GM12878 (cell line): Measurements from ENCODE around the gene FAM219A. TPM values are rescaled to one million over a fixed set of nuclear protein-coding genes. Genes with fewer than 3 reads are reported as not detected.

Experiments used
- ATAC-seq: fragments of 200-7000 bp; cut with Tn5 transposase; 3 replicates; pipeline ENCODE4 v1.9.1; 2020; ENCODE audit warnings: mild to moderate bottlenecking, moderate library complexity
- BruUV-seq: library from RNA; stranded (reverse); fragments of 400-500 nt; replicated peaks from 2 replicates; lab custom pipeline; 2021; lab: Mats Ljungman, UMichigan
- CTCF ChIA-PET: fragments of 300-600 bp; sonication (Branson Sonifier 250); formaldehyde crosslinking; extraction: SDS; loops from one replicate; lab custom pipeline; 2021; ENCODE audit warnings: inconsistent platforms; lab: Yijun Ruan, JAX
- POLR2A ChIA-PET: fragments of 350-600 bp; formaldehyde crosslinking; extraction: SDS; loops from one replicate; lab custom pipeline; 2021; ENCODE audit warnings: inconsistent platforms; lab: Charles Lee
- RAD21 ChIA-PET: fragments of 300-600 bp; sonication (Branson Sonifier 250); formaldehyde crosslinking; loops from one replicate; lab custom pipeline; 2023; ENCODE audit warnings: antibody characterized with exemption; ENCODE audit not compliant: unreplicated experiment; lab: Charles Lee
- SMC1A ChIA-PET: fragments of 300-600 bp; sonication (Branson Sonifier 250); formaldehyde crosslinking; loops from one replicate; lab custom pipeline; 2023; ENCODE audit not compliant: unreplicated experiment, uncharacterized antibody; lab: Charles Lee
- DNase-seq: peaks from one replicate; pipeline ENCODE4 v3.0.0-alpha.2; 2011; ENCODE audit warnings: low read depth, low spot score
- FAIRE-seq: peaks from 3 replicates; lab custom pipeline; 2011; peaks lifted over from hg19 to GRCh38; lab: Jason Lieb, UNC
- H2AFZ ChIP-seq: 2 replicates; pipeline ENCODE4 v1.6.0; 2011; ENCODE audit warnings: low read depth, low read length, control low read depth; ENCODE audit not compliant: control insufficient read depth
- H3K27ac ChIP-seq: 2 replicates; pipeline ENCODE4 v1.5.1; 2011; ENCODE audit warnings: control low read depth; ENCODE audit not compliant: control insufficient read depth, insufficient read depth
- H3K27me3 ChIP-seq, 2 experiments: replicated peaks in 1 of 2; 2 replicates each; pipeline versions ENCODE4 v1.6.0 to v1.6.1; 2011; ENCODE audit warnings: low read length in 1 of 2; ENCODE audit not compliant: control insufficient read depth in 2 of 2, insufficient read depth in 2 of 2
- H3K36me3 ChIP-seq, 2 experiments: 2 replicates each; pipeline ENCODE4 v1.5.1; 2011; ENCODE audit warnings: low read length in 1 of 2; ENCODE audit not compliant: control insufficient read depth in 2 of 2, insufficient read depth in 2 of 2
- H3K4me1 ChIP-seq: 2 replicates; pipeline ENCODE4 v1.6.1; 2011; ENCODE audit warnings: mild to moderate bottlenecking, low read length, moderate library complexity, mixed read lengths; ENCODE audit not compliant: control insufficient read depth, insufficient read depth
- H3K4me2 ChIP-seq: 2 replicates; pipeline ENCODE4 v1.6.0; 2011; ENCODE audit warnings: control low read depth; ENCODE audit not compliant: control insufficient read depth, insufficient read depth
- H3K4me3 ChIP-seq: fragments of 200-600 bp; sonication (generic); 2 replicates; pipeline ENCODE4 v1.5.1; 2016
- H3K79me2 ChIP-seq: 2 replicates; pipeline ENCODE4 v1.6.0; 2011; ENCODE audit warnings: low read length; ENCODE audit not compliant: control insufficient read depth, insufficient read depth
- H3K9ac ChIP-seq: 2 replicates; pipeline ENCODE4 v1.8.0; 2011; ENCODE audit warnings: low read length, control low read depth, mixed read lengths; ENCODE audit not compliant: control insufficient read depth, insufficient read depth
- H3K9me3 ChIP-seq: replicated peaks from 3 replicates; pipeline ENCODE4 v1.5.1; 2011; ENCODE audit warnings: mild to moderate bottlenecking, low read length; ENCODE audit not compliant: control insufficient read depth, insufficient read depth
- H4K20me1 ChIP-seq: 2 replicates; pipeline ENCODE4 v1.6.0; 2011; ENCODE audit not compliant: control insufficient read depth, insufficient read depth
- HDAC2 ChIP-seq: fragments of 200-600 bp; sonication (generic); IDR thresholded peaks from 2 replicates; pipeline ENCODE4 v1.6.1; 2017
- PAX5 ChIP-seq: IDR thresholded peaks from 2 replicates; pipeline ENCODE4 v1.6.1; 2011; ENCODE audit warnings: low read depth, low read length, borderline replicate concordance
- POU2F2 ChIP-seq: IDR thresholded peaks from 3 replicates; pipeline ENCODE4 v1.6.1; 2011; ENCODE audit warnings: low read depth, mild to moderate bottlenecking, low read length, borderline replicate concordance
- SPI1 ChIP-seq: IDR thresholded peaks from 2 replicates; pipeline ENCODE4 v1.6.1; 2011; ENCODE audit warnings: low read depth, mild to moderate bottlenecking, low read length, moderate library complexity, borderline replicate concordance; ENCODE audit not compliant: insufficient read depth
- TARDBP ChIP-seq: IDR thresholded peaks from 2 replicates; pipeline ENCODE4 v1.6.1; 2016; ENCODE audit warnings: borderline replicate concordance
- WGBS: methylation state at CpG from one replicate; pipeline ENCODE4 v1.1.6; 2016; ENCODE audit warnings: low lambda C conversion rate; ENCODE audit not compliant: insufficient replicate concordance, insufficient coverage; ENCODE audit errors: missing lambda C conversion rate; 5-methylcytosine and 5-hydroxymethylcytosine counted together
- in situ Hi-C: fragments of 300-500 bp; cut with MboI; formaldehyde crosslinking; loops from 9 replicates; pipeline ENCODE4 v1.14.3; 2018; ENCODE audit warnings: mixed read lengths
- intact Hi-C: fragments of 100-400 bp; cut with micrococcal nuclease; formaldehyde crosslinking; loops from one replicate; pipeline ENCODE4 v1.14.2; 2022; ENCODE audit not compliant: unreplicated experiment
- polyA plus RNA-seq, 11 experiments: library from polyadenylated mRNA; depleted of rRNA in 4 of 11; unstranded in 6 of 11; stranded (reverse) in 5 of 11; fragments of >200 nt; fragmentation: Nextera tagmentation in 4 of 11; fragmentation: Illumina TruSeq in 1 of 11; extraction: Ambion mirVana in 4 of 11; extraction: Trizol in 1 of 11; gene quantifications; 1 replicate in 1 of 11; 2 replicates in 10 of 11; pipeline versions ENCODE4 v1.2.1 to v1.2.3, GENCODE V29; 2011 to 2016; ENCODE audit warnings: inconsistent platforms in 2 of 11, missing spikeins in 2 of 11, low read depth in 1 of 11
- total RNA-seq, 4 experiments: library from RNA; depleted of rRNA in 3 of 4; stranded (reverse); fragments of >200 nt in 3 of 4; fragmentation: Illumina TruSeq in 1 of 4; extraction: Trizol in 1 of 4; gene quantifications; 2 replicates each; pipeline versions ENCODE4 v1.2.1 to v1.2.3, GENCODE V29; 2013 to 2021
- TF ChIP-seq, protein P1 (sequence below): fragments of 450-650 bp; IDR thresholded peaks from 2 replicates; pipeline ENCODE4 v1.6.1; 2016; ENCODE audit warnings: mild to moderate bottlenecking, moderate library complexity, borderline replicate concordance
- TF ChIP-seq, protein P2 (sequence below): IDR thresholded peaks from 2 replicates; pipeline ENCODE4 v1.6.1; 2012; ENCODE audit warnings: improper control_type of control experiment, low read depth, low read length; ENCODE audit not compliant: insufficient replicate concordance

FAM219A gene
- total and polyA plus RNA-seq, 10 of the 15 experiments (the other 5 are each of a cell fraction or from before 2014, with no cell fraction given) = 0.11 to 2.0 (median 0.71) TPM

DNA sequence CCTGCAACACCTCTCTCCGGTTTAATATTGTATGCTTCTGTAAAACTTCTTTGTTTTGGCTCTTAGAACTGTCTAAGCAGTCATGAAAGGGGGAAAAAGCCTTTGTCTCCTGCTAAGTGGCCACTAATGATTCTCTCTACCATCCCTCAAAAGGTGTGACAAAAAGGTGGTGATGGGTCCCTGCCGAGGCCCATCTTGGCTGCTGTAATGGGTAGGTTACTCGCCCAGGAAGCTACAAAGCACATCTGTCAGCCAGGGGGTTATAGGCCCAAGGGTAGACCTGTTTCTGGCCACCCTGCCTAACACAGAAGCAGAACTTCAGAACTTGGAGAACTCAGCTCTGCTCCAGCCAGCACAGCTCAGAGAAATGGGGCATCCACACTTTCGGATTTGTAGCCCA is 1.6 kb downstream of the FAM219A start (continued):
- TF ChIP-seq POU2F2 (no peak), PAX5 (no peak)

DNA sequence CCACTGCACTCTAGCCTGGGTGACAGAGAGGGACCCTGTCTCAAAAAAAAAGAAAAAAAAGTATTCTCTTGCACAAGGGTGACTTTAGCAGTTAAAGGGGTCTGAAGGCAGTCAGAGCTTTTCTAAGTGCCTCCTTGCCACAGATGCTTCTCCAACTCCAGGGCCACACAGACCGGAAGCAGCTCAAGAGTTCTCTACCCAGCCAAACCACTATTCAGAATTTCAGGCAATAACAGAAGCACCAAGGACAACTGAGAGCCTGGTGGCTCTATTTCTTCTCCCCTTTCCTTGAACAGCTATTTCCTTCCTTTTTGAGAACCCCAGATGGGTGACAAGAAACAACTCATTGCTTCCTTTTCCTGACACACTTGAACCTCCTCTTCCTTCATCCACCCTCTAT is 2.2 kb downstream of the FAM219A start:
- ChIA-PET RAD21 (no interaction called here), SMC1A (interaction anchor here (0.7 to 2.1 kb wide), 2 partner anchors 9 to 11 kb away, joined by 3 to 4 read pairs; no protein-coding TSS in a partner anchor), POLR2A (no interaction called here), CTCF (interaction anchor here (1.0 kb wide), 1 partner anchor 246 kb away, joined by 3 read pairs; no protein-coding TSS in a partner anchor)
- H2AFZ ChIP-seq = no peak overlapping the region
- BruUV-seq = no TSS peak
- peaks cover 3% of the 10 kb centered on the region; the same call in 1 of the 2 replicates for H4K20me1 ChIP-seq
- H3K4me1 ChIP-seq = peaks cover 10% of the 10 kb centered on the region; the same call in 1 of the 2 replicates
- intact Hi-C loops = no loop called here
- no peak for ATAC-seq
- no peaks in the 10 kb centered on the region; the same call in 2 of the 3 replicates for H3K9me3 ChIP-seq
- H3K36me3 ChIP-seq = no peaks in the 10 kb centered on the region
- no peak overlapping the region for H3K9ac ChIP-seq
- 65% methylated on average over 1 of the region's 1 CpG for WGBS
- TF ChIP-seq HDAC2 (no peak), TARDBP (no peak), SPI1 (no peak)
- TF ChIP-seq, protein P1, sequence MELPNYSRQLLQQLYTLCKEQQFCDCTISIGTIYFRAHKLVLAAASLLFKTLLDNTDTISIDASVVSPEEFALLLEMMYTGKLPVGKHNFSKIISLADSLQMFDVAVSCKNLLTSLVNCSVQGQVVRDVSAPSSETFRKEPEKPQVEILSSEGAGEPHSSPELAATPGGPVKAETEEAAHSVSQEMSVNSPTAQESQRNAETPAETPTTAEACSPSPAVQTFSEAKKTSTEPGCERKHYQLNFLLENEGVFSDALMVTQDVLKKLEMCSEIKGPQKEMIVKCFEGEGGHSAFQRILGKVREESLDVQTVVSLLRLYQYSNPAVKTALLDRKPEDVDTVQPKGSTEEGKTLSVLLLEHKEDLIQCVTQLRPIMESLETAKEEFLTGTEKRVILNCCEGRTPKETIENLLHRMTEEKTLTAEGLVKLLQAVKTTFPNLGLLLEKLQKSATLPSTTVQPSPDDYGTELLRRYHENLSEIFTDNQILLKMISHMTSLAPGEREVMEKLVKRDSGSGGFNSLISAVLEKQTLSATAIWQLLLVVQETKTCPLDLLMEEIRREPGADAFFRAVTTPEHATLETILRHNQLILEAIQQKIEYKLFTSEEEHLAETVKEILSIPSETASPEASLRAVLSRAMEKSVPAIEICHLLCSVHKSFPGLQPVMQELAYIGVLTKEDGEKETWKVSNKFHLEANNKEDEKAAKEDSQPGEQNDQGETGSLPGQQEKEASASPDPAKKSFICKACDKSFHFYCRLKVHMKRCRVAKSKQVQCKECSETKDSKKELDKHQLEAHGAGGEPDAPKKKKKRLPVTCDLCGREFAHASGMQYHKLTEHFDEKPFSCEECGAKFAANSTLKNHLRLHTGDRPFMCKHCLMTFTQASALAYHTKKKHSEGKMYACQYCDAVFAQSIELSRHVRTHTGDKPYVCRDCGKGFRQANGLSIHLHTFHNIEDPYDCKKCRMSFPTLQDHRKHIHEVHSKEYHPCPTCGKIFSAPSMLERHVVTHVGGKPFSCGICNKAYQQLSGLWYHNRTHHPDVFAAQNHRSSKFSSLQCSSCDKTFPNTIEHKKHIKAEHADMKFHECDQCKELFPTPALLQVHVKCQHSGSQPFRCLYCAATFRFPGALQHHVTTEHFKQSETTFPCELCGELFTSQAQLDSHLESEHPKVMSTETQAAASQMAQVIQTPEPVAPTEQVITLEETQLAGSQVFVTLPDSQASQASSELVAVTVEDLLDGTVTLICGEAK = no peak
- TF ChIP-seq, protein P2, sequence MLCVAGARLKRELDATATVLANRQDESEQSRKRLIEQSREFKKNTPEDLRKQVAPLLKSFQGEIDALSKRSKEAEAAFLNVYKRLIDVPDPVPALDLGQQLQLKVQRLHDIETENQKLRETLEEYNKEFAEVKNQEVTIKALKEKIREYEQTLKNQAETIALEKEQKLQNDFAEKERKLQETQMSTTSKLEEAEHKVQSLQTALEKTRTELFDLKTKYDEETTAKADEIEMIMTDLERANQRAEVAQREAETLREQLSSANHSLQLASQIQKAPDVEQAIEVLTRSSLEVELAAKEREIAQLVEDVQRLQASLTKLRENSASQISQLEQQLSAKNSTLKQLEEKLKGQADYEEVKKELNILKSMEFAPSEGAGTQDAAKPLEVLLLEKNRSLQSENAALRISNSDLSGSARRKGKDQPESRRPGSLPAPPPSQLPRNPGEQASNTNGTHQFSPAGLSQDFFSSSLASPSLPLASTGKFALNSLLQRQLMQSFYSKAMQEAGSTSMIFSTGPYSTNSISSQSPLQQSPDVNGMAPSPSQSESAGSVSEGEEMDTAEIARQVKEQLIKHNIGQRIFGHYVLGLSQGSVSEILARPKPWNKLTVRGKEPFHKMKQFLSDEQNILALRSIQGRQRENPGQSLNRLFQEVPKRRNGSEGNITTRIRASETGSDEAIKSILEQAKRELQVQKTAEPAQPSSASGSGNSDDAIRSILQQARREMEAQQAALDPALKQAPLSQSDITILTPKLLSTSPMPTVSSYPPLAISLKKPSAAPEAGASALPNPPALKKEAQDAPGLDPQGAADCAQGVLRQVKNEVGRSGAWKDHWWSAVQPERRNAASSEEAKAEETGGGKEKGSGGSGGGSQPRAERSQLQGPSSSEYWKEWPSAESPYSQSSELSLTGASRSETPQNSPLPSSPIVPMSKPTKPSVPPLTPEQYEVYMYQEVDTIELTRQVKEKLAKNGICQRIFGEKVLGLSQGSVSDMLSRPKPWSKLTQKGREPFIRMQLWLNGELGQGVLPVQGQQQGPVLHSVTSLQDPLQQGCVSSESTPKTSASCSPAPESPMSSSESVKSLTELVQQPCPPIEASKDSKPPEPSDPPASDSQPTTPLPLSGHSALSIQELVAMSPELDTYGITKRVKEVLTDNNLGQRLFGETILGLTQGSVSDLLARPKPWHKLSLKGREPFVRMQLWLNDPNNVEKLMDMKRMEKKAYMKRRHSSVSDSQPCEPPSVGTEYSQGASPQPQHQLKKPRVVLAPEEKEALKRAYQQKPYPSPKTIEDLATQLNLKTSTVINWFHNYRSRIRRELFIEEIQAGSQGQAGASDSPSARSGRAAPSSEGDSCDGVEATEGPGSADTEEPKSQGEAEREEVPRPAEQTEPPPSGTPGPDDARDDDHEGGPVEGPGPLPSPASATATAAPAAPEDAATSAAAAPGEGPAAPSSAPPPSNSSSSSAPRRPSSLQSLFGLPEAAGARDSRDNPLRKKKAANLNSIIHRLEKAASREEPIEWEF = no peak
- H3K27ac ChIP-seq = no peak overlapping the region
- in situ Hi-C loops = no loop called here
- H3K79me2 ChIP-seq = no peaks in the 10 kb centered on the region
- peaks cover 3 to 5% of the 10 kb centered on the region in 2 experiments; a peak in 3 of 4 replicates for H3K27me3 ChIP-seq
- H3K4me2 ChIP-seq = no peak overlapping the region
- no peak overlapping the region for H3K4me3 ChIP-seq
- FAIRE-seq = no peak
- no peak for DNase-seq
